Epidermal melanocyte (primary cell): ENCODE data around the gene LSM14B.
"Not testable (repeated sequence)": the region's sequence is repeated elsewhere in the genome, so short reads cannot be mapped to it uniquely, and the experiment has no call there.

Source experiments
- DNase-seq: peaks from one replicate; pipeline ENCODE4 v3.0.0; 2011; ENCODE audit warnings: low spot score; ENCODE audit not compliant: insufficient read length

The LSM14B gene

GRCh38 chr20:62146019-62146755 lies 23.9 kb downstream of the LSM14B start:
- DNase-seq: no peak

GRCh38 chr20:62147125-62147524 lies 24.9 kb downstream of the LSM14B start:
- DNase-seq: no peak

- no peak for DNase-seq
Observed at GRCh38 chr20:62147528-62147927, 25.3 kb downstream of the LSM14B start.

GRCh38 chr20:62148383-62148782 lies 26.1 kb downstream of the LSM14B start:
- not testable (repeated sequence) for DNase-seq

- DNase-seq: no peak
Observed at GRCh38 chr20:62148908-62149314, 26.6 kb downstream of the LSM14B start.

GRCh38 chr20:62149532-62150309 lies 27.4 kb downstream of the LSM14B start:
- no peak for DNase-seq

- DNase-seq: no peak
Observed at GRCh38 chr20:62150310-62150575, 28.0 kb downstream of the LSM14B start.

- DNase-seq: no peak
Observed at GRCh38 chr20:62151225-62151624, 28.9 kb downstream of the LSM14B start.

GRCh38 chr20:62151835-62152364 lies 29.6 kb downstream of the LSM14B start:
- no peak for DNase-seq

- no peak for DNase-seq
Observed at GRCh38 chr20:62155428-62156253, 33.4 kb downstream of the LSM14B start.

- no peak for DNase-seq
Observed at GRCh38 chr20:62156254-62156556, 33.9 kb downstream of the LSM14B start.

GRCh38 chr20:62156592-62157386 lies 34.5 kb downstream of the LSM14B start:
- peak; percentile 85 for DNase-seq

- DNase-seq: no peak
Observed at GRCh38 chr20:62157387-62158087, 35.3 kb downstream of the LSM14B start.

GRCh38 chr20:62158088-62158400 lies 35.8 kb downstream of the LSM14B start:
- no peak for DNase-seq

- DNase-seq: no peak
Observed at GRCh38 chr20:62158541-62158940, 36.3 kb downstream of the LSM14B start.

- no peak for DNase-seq
Observed at GRCh38 chr20:62159052-62159451, 36.8 kb downstream of the LSM14B start.

- DNase-seq: no peak
Observed at GRCh38 chr20:62159839-62160238, 37.6 kb downstream of the LSM14B start.

GRCh38 chr20:62160253-62160652 lies 38.0 kb downstream of the LSM14B start:
- DNase-seq: no peak

GRCh38 chr20:62160876-62161275 lies 38.6 kb downstream of the LSM14B start:
- no peak for DNase-seq

- DNase-seq: no peak
Observed at GRCh38 chr20:62161347-62161746, 39.1 kb downstream of the LSM14B start.
